ENCODE results near the gene LHB.

The LHB gene

GRCh38 chr19:48975947-48976847, 40.7 kb downstream of the LHB start:
- no peaks in the 10 kb centered on the region for H3K9me3 Mint-ChIP-seq
- H3K36me3 Mint-ChIP-seq = peaks cover 12% of the 10 kb centered on the region
- H3K27me3 Mint-ChIP-seq = no peaks in the 10 kb centered on the region
- H3K27ac Mint-ChIP-seq = peak overlapping the region; percentile 12
- H3K4me3 Mint-ChIP-seq = no peak overlapping the region
- peaks cover under 1% of the 10 kb centered on the region for H3K4me1 Mint-ChIP-seq

GRCh38 chr19:48970923-48971395, 45.9 kb downstream of the LHB start:
- Mint-ChIP-seq H3K27ac (peak overlapping the region; percentile 41), H3K27me3 (no peaks in the 10 kb centered on the region), H3K9me3 (no peaks in the 10 kb centered on the region), H3K36me3 (peaks cover 9% of the 10 kb centered on the region), H3K4me1 (peaks cover 17% of the 10 kb centered on the region), H3K4me3 (no peak overlapping the region)

- Mint-ChIP-seq H3K4me3 (no peak overlapping the region), H3K27me3 (no peaks in the 10 kb centered on the region), H3K4me1 (peaks cover 24% of the 10 kb centered on the region), H3K9me3 (no peaks in the 10 kb centered on the region), H3K36me3 (peaks cover 10% of the 10 kb centered on the region), H3K27ac (no peak overlapping the region)
Measured at GRCh38 chr19:48970139-48970766, 46.6 kb downstream of the LHB start.

- Mint-ChIP-seq H3K27ac (peak overlapping the region; percentile 41), H3K36me3 (peaks cover 10% of the 10 kb centered on the region), H3K4me3 (no peak overlapping the region), H3K4me1 (peaks cover 31% of the 10 kb centered on the region), H3K27me3 (no peaks in the 10 kb centered on the region), H3K9me3 (no peaks in the 10 kb centered on the region)
Measured at GRCh38 chr19:48969276-48970138, 47.4 kb downstream of the LHB start.

GRCh38 chr19:48968813-48969218, 48.1 kb downstream of the LHB start:
- H3K9me3 Mint-ChIP-seq = no peaks in the 10 kb centered on the region
- H3K27me3 Mint-ChIP-seq = no peaks in the 10 kb centered on the region
- H3K4me1 Mint-ChIP-seq = peaks cover 38% of the 10 kb centered on the region
- H3K4me3 Mint-ChIP-seq = no peak overlapping the region
- H3K36me3 Mint-ChIP-seq = peaks cover 10% of the 10 kb centered on the region
- no peak overlapping the region for H3K27ac Mint-ChIP-seq

GRCh38 chr19:48968179-48968661, 48.7 kb downstream of the LHB start:
- peak overlapping the region; percentile 70 for H3K27ac Mint-ChIP-seq
- H3K27me3 Mint-ChIP-seq = no peaks in the 10 kb centered on the region
- peak overlapping the region; percentile 12 for H3K4me3 Mint-ChIP-seq
- no peaks in the 10 kb centered on the region for H3K9me3 Mint-ChIP-seq
- peaks cover 10% of the 10 kb centered on the region for H3K36me3 Mint-ChIP-seq
- peaks cover 44% of the 10 kb centered on the region for H3K4me1 Mint-ChIP-seq

GRCh38 chr19:48967346-48968178, 49.3 kb downstream of the LHB start:
- Mint-ChIP-seq H3K27me3 (no peaks in the 10 kb centered on the region), H3K9me3 (no peaks in the 10 kb centered on the region), H3K4me1 (peaks cover 51% of the 10 kb centered on the region), H3K36me3 (peaks cover 10% of the 10 kb centered on the region), H3K4me3 (peak overlapping the region; percentile 95), H3K27ac (peak overlapping the region; percentile 70)

GRCh38 chr19:48966541-48967345, 50.1 kb downstream of the LHB start:
- Mint-ChIP-seq H3K4me1 (peaks cover 58% of the 10 kb centered on the region), H3K9me3 (no peaks in the 10 kb centered on the region), H3K36me3 (peaks cover 10% of the 10 kb centered on the region), H3K27me3 (no peaks in the 10 kb centered on the region), H3K27ac (peak overlapping the region; percentile 99), H3K4me3 (peak overlapping the region; percentile 95)
